ENCODE measurements around the gene THAP7.
"Not testable (repeated sequence)": the region's sequence is repeated elsewhere in the genome, so short reads cannot be mapped to it uniquely, and the experiment has no call there.

DNA sequence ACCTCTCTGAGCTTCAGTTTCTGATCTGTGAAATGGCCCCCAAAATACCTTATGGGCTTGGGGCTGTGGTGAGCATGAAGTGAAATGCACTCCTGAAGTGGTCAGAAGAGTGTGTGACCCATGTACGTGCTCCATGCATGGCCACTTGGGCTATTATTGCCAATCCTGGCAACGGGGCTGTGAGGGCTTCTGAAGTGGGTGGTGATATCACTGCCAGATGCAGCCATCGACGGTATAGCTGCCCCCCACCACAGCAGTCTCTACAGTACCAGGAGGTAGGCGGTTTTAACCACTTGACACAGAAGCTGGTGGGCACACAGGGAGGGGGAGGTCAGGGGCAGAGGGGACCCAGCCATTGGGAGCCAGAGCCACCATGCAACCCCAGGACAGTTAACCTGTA lies 46.5 kb upstream of the THAP7 start:
- TF ChIP-seq, protein P1, sequence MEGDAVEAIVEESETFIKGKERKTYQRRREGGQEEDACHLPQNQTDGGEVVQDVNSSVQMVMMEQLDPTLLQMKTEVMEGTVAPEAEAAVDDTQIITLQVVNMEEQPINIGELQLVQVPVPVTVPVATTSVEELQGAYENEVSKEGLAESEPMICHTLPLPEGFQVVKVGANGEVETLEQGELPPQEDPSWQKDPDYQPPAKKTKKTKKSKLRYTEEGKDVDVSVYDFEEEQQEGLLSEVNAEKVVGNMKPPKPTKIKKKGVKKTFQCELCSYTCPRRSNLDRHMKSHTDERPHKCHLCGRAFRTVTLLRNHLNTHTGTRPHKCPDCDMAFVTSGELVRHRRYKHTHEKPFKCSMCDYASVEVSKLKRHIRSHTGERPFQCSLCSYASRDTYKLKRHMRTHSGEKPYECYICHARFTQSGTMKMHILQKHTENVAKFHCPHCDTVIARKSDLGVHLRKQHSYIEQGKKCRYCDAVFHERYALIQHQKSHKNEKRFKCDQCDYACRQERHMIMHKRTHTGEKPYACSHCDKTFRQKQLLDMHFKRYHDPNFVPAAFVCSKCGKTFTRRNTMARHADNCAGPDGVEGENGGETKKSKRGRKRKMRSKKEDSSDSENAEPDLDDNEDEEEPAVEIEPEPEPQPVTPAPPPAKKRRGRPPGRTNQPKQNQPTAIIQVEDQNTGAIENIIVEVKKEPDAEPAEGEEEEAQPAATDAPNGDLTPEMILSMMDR (IDR thresholded peaks at IDR 0.05) = not testable (repeated sequence)
- TF ChIP-seq NR3C1 (CRISPR knock-in tag; conservative IDR thresholded peaks at IDR 0.05; ENCODE audit: low read depth); ESRRA (CRISPR knock-in tag; IDR thresholded peaks at IDR 0.05; ENCODE audit: borderline replicate concordance); CBFB (CRISPR knock-in tag; IDR thresholded peaks at IDR 0.05; ENCODE audit: low read depth); ZNF138 (CRISPR knock-in tag; conservative IDR thresholded peaks at IDR 0.05): not testable (repeated sequence)
- TF ChIP-seq, protein P2, sequence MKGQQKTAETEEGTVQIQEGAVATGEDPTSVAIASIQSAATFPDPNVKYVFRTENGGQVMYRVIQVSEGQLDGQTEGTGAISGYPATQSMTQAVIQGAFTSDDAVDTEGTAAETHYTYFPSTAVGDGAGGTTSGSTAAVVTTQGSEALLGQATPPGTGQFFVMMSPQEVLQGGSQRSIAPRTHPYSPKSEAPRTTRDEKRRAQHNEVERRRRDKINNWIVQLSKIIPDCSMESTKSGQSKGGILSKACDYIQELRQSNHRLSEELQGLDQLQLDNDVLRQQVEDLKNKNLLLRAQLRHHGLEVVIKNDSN (CRISPR knock-in tag; IDR thresholded peaks at IDR 0.05) = not testable (repeated sequence)
- TF ChIP-seq, protein P3, sequence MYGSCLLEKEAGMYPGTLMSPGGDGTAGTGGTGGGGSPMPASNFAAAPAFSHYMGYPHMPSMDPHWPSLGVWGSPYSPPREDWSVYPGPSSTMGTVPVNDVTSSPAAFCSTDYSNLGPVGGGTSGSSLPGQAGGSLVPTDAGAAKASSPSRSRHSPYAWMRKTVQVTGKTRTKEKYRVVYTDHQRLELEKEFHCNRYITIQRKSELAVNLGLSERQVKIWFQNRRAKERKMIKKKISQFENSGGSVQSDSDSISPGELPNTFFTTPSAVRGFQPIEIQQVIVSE (CRISPR knock-in tag; IDR thresholded peaks at IDR 0.05; ENCODE audit: borderline replicate concordance) = not testable (repeated sequence)

Measured in WTC11 (cell line).